Fibroblast of mammary gland (primary cell): ENCODE results near the gene SATL1.
"Not testable (repeated sequence)": the region's sequence is repeated elsewhere in the genome, so short reads cannot be mapped to it uniquely, and the experiment has no call there.

Experiments
- DNase-seq: peaks from one replicate; pipeline ENCODE4 v3.0.0-alpha.2; 2010; ENCODE audit warnings: low read depth
- H3K4me3 ChIP-seq: 2 replicates; pipeline ENCODE4 v1.5.1; 2011; ENCODE audit warnings: low read depth, mild to moderate bottlenecking, low read length, moderate library complexity; ENCODE audit not compliant: control insufficient read depth
- CTCF ChIP-seq: conservative IDR thresholded peaks from 2 replicates; pipeline ENCODE4 v1.5.1; 2011; ENCODE audit warnings: low read depth, low read length, inconsistent platforms; ENCODE audit not compliant: control insufficient read depth, insufficient read depth

The SATL1 gene, protein sequence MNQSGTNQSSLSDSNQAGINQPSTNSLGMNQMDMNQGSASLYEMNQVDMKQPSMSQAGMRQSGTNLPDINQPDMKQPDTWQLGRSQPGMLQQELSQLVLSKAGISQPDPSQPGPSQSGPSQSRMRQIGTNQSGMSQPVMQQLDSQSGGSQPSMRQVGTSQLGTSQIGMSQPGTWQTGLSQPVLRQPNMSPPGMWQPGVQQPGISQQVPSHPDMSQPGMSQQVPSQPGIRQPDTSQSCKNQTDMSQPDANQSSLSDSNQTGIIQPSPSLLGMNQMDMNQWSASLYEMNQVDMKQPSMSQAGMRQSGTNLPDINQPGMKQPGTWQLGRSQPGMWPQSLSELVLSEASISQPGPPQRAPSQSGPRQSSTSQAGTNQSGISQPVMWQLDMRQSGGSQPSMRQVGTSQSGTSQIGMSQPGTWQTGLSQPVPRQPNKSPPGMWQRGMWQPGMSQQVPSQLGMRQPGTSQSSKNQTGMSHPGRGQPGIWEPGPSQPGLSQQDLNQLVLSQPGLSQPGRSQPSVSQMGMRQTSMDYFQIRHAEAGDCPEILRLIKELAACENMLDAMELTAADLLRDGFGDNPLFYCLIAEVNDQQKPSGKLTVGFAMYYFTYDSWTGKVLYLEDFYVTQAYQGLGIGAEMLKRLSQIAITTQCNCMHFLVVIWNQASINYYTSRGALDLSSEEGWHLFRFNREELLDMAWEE

GRCh38 chrX:85243761-85244449 lies at the start of gene SATL1, which contains the start of gene ZNF711:
TSS of gene SATL1 (minus strand) at chrX:85243779. CDS start at chrX:85108968, 134,811 bp downstream.
TSS of gene ZNF711 (plus strand) at chrX:85243991. CDS start at chrX:85247573, 3,582 bp downstream.
- peak within 1 kb of the TSS; percentile 55 for H3K4me3 ChIP-seq
- peak; percentile 18 for DNase-seq
- TF ChIP-seq CTCF, result no peak

DNA sequence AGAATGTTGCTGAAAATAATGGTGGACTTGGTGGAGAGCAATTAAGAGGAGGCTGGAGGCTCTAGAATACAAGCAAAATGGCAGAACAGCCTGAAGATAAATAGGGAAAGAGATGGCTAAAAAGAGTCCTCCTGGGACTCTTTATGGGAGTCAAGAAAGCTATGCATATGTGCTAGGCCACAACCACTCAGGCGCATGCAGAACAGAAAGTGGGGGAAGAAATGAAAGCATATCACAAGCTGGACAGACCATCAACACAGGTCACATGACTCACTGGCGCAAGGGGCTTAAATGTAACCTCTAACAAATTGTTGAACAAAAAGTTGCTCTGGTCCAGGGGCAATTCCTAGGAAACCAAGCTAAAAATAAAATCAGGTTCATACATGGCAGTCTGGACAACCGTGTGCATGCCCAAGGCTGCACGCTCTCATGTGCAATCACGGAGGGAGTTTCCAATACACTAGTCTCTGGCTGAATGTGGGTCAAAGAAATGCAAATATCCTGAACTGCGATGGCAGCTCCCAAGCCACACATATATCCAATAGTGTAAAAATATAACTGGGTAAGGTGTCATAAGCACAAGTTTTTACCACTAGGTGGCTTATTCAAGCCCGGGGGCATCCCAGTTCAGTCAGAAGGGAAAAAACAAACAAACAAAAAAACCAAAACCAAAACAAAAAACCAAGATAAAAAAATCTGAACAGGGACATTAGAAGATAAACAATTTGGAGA lies 45.6 kb upstream of the SATL1 start:
- no peak for DNase-seq
- TF ChIP-seq CTCF, result no peak
- no peak overlapping the region for H3K4me3 ChIP-seq

DNA sequence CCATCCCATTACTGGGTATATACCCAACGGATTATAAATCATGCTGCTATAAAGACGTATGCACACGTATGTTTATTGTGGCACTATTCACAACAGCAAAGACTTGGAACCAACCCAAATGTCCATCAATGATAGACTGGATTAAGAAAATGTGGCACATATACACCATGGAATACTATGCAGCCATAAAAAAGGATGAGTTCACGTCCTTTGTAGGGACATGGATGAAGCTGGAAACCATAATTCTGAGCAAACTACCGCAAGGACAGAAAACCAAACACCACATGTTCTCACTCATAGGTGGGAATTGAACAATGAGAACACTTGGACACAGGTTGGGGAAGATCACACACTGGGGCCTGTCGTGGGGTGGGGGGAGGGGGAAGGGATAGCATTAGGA lies 41.7 kb upstream of the SATL1 start:
- DNase-seq, H3K4me3 ChIP-seq: not testable (repeated sequence)

GRCh38 chrX:85244450-85245211 lies 1.1 kb upstream of the SATL1 start:
- peak; percentile 11 for DNase-seq
- peak overlapping the region; percentile 55 for H3K4me3 ChIP-seq
- no peak for TF ChIP-seq CTCF

GRCh38 chrX:85243155-85243554 lies 424 bp downstream of the SATL1 start:
- no peak for DNase-seq
- TF ChIP-seq CTCF, result no peak
- no peak overlapping the region for H3K4me3 ChIP-seq

- no peak for DNase-seq
- H3K4me3 ChIP-seq, result no peak overlapping the region
- no peak for TF ChIP-seq CTCF
Measured at GRCh38 chrX:85223359-85223758, 20.2 kb downstream of the SATL1 start.
